ENCODE data around the gene ITPR3.

DNA sequence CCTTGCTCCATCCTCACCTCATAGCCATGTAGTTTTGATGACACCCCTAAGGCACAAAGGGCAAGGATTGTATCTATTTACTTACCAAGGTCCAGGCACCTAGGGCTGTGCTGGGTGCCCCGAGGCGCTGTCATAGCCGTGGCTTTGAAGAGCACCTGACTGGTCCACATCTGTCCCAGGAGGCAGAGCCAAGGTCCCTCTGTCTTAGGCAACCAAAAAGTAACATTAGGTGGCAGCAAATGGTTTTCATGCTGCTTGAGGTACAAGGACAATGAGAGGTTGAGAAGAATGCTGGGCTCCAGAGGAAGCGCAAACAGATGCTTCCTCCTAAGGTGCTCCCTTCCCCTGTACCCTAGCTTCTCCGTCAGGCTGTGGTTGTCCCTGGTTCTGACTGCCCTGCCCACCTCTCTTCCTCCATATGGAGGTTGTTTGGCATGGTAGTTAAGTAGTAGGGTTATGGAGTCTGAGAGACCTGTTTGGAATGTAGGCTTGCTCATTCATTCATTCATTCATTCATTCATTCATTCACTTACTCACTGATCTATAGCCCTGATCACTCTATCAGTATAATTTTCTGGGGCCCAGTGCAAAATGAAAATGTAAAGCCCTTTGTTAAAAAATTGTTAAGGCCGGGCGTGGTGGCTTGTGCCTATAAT lies 93.4 kb downstream of the ITPR3 start:
- TF ChIP-seq, protein P1, sequence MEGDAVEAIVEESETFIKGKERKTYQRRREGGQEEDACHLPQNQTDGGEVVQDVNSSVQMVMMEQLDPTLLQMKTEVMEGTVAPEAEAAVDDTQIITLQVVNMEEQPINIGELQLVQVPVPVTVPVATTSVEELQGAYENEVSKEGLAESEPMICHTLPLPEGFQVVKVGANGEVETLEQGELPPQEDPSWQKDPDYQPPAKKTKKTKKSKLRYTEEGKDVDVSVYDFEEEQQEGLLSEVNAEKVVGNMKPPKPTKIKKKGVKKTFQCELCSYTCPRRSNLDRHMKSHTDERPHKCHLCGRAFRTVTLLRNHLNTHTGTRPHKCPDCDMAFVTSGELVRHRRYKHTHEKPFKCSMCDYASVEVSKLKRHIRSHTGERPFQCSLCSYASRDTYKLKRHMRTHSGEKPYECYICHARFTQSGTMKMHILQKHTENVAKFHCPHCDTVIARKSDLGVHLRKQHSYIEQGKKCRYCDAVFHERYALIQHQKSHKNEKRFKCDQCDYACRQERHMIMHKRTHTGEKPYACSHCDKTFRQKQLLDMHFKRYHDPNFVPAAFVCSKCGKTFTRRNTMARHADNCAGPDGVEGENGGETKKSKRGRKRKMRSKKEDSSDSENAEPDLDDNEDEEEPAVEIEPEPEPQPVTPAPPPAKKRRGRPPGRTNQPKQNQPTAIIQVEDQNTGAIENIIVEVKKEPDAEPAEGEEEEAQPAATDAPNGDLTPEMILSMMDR (IDR thresholded peaks at IDR 0.05; ENCODE audit: extremely low read depth in 1 of 2, insufficient read depth in 1 of 2, low read depth in 1 of 2, low read length in 2 of 2), result no peak
- no peak for TF ChIP-seq POLR2AphosphoS5 (IDR thresholded peaks at IDR 0.05; ENCODE audit: insufficient read depth, low read depth, low read length)
- no peak for TF ChIP-seq EZH2 (IDR thresholded peaks at IDR 0.05; ENCODE audit: borderline replicate concordance, low read depth, low read length, severe bottlenecking)
- TF ChIP-seq, protein P2, sequence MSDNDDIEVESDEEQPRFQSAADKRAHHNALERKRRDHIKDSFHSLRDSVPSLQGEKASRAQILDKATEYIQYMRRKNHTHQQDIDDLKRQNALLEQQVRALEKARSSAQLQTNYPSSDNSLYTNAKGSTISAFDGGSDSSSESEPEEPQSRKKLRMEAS (IDR thresholded peaks at IDR 0.05; ENCODE audit: insufficient read depth, insufficient read length), result no peak
- no peak for TF ChIP-seq POLR2A (IDR thresholded peaks at IDR 0.05; ENCODE audit: low read depth, low read length)
- TF ChIP-seq JUN (IDR thresholded peaks at IDR 0.05; ENCODE audit: borderline replicate concordance, insufficient read depth, insufficient read length, low read depth), result no peak
- TF ChIP-seq FOS (IDR thresholded peaks at IDR 0.05; ENCODE audit: borderline replicate concordance, insufficient read depth, low read length), result no peak

Data from endothelial cell of umbilical vein (primary cell).